Fibroblast of lung (primary cell): ENCODE results near the gene SORCS3.

ENCODE experiments used
- EZH2 ChIP-seq: IDR thresholded peaks from 2 replicates; pipeline ENCODE4 v1.5.1; 2012; ENCODE audit warnings: low read length, control low read depth, mild to moderate bottlenecking; ENCODE audit errors: missing control alignments
- TF ChIP-seq, protein P1 (sequence below), 2 donors: IDR thresholded peaks in 1 of 2; conservative IDR thresholded peaks in 1 of 2; 1 replicate in 1 of 2; 2 replicates in 1 of 2; pipeline ENCODE4 v1.5.1; 2011 to 2012; ENCODE audit warnings: low read length in 2 of 2, control low read depth in 1 of 2, inconsistent platforms in 1 of 2, low read depth in 1 of 2, mild to moderate bottlenecking in 1 of 2

GRCh38 chr10:105102977-105103376, 461.9 kb downstream of the SORCS3 start:
- TF ChIP-seq, protein P1, sequence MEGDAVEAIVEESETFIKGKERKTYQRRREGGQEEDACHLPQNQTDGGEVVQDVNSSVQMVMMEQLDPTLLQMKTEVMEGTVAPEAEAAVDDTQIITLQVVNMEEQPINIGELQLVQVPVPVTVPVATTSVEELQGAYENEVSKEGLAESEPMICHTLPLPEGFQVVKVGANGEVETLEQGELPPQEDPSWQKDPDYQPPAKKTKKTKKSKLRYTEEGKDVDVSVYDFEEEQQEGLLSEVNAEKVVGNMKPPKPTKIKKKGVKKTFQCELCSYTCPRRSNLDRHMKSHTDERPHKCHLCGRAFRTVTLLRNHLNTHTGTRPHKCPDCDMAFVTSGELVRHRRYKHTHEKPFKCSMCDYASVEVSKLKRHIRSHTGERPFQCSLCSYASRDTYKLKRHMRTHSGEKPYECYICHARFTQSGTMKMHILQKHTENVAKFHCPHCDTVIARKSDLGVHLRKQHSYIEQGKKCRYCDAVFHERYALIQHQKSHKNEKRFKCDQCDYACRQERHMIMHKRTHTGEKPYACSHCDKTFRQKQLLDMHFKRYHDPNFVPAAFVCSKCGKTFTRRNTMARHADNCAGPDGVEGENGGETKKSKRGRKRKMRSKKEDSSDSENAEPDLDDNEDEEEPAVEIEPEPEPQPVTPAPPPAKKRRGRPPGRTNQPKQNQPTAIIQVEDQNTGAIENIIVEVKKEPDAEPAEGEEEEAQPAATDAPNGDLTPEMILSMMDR (conservative IDR thresholded peaks at IDR 0.05 in 1 of 2, IDR thresholded peaks at IDR 0.05 in 1 of 2; ENCODE audit: low read depth in 1 of 2, low read length in 2 of 2), result no peak
- TF ChIP-seq EZH2, result no peak
